ENCODE results near the gene TMPRSS11D. TPM values are rescaled to one million over a fixed set of nuclear protein-coding genes. Genes with fewer than 3 reads are reported as not detected.

TMPRSS11D gene
- total and polyA plus RNA-seq, 4 donors = not detected

DNA sequence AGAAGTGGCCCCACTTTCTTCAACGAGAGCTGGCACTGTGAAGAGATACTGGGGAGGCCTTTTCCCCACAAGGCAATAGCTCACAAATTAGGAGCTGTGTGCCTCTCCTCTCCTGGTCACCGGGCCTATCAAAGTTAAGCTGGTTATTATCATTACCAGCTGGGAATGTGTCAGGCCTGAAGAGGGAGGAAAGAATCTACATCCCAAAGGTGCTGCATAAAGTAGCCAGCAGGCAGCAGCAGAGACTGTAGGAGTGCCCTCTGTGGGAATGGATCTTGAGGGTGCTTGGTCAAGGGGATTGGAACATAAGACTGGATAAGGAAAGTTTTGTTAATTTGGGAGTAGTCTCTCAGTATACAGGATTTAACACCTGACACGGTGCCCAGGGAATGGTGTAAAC is 9.1 kb upstream of the TMPRSS11D start:
- Histone ChIP-seq H3K36me3 (ENCODE audit: control insufficient read depth, insufficient read depth, low read length) (no peaks in the 10 kb centered on the region), H3K27me3 (ENCODE audit: control insufficient read depth, insufficient read depth, low read length) (no peaks in the 10 kb centered on the region), H3K4me3 (ENCODE audit: low read depth, low read length) (no peak overlapping the region), H3K9me3 (ENCODE audit: control insufficient read depth, insufficient read depth, low read length) (no peaks in the 10 kb centered on the region), H3K4me1 (ENCODE audit: control insufficient read depth, insufficient read depth, low read length) (no peaks in the 10 kb centered on the region), H3K27ac (ENCODE audit: low read depth, low read length) (no peak overlapping the region)
- DNase-seq (ENCODE audit: low read depth in 4 of 6, low spot score in 6 of 6) = no peak
- 100% methylated on average over 1 of the region's 3 CpGs for WGBS (ENCODE audit: insufficient coverage)

- DNase-seq (ENCODE audit: low read depth in 4 of 6, low spot score in 6 of 6) = no peak
- no peaks in the 10 kb centered on the region for H3K4me1 ChIP-seq (ENCODE audit: control insufficient read depth, insufficient read depth, low read length)
- H3K36me3 ChIP-seq (ENCODE audit: control insufficient read depth, insufficient read depth, low read length) = no peaks in the 10 kb centered on the region
- H3K27ac ChIP-seq (ENCODE audit: low read depth, low read length) = no peak overlapping the region
- no peak overlapping the region for H3K4me3 ChIP-seq (ENCODE audit: low read depth, low read length)
- no peaks in the 10 kb centered on the region for H3K27me3 ChIP-seq (ENCODE audit: control insufficient read depth, insufficient read depth, low read length)
- WGBS (ENCODE audit: insufficient coverage) = 100% methylated on average over 2 of the region's 2 CpGs
- H3K9me3 ChIP-seq (ENCODE audit: control insufficient read depth, insufficient read depth, low read length) = no peaks in the 10 kb centered on the region
Measured at GRCh38 chr4:67892253-67892652, 8.5 kb upstream of the TMPRSS11D start.

GRCh38 chr4:67891645-67892044 is 7.8 kb upstream of the TMPRSS11D start:
- no peaks in the 10 kb centered on the region for H3K27me3 ChIP-seq (ENCODE audit: control insufficient read depth, insufficient read depth, low read length)
- H3K4me1 ChIP-seq (ENCODE audit: control insufficient read depth, insufficient read depth, low read length) = no peaks in the 10 kb centered on the region
- H3K4me3 ChIP-seq (ENCODE audit: low read depth, low read length) = no peak overlapping the region
- no peak for DNase-seq (ENCODE audit: low read depth in 4 of 6, low spot score in 6 of 6)
- no peaks in the 10 kb centered on the region for H3K9me3 ChIP-seq (ENCODE audit: control insufficient read depth, insufficient read depth, low read length)
- H3K27ac ChIP-seq (ENCODE audit: low read depth, low read length) = no peak overlapping the region
- no peaks in the 10 kb centered on the region for H3K36me3 ChIP-seq (ENCODE audit: control insufficient read depth, insufficient read depth, low read length)

GRCh38 chr4:67886281-67886680 is 2.5 kb upstream of the TMPRSS11D start:
- WGBS (ENCODE audit: insufficient coverage) = no CpG with 5 or more reads among the region's 4 CpGs
- no peaks in the 10 kb centered on the region for H3K36me3 ChIP-seq (ENCODE audit: control insufficient read depth, insufficient read depth, low read length)
- DNase-seq (ENCODE audit: low read depth in 4 of 6, low spot score in 6 of 6) = no peak
- H3K27ac ChIP-seq (ENCODE audit: low read depth, low read length) = no peak overlapping the region
- H3K4me3 ChIP-seq (ENCODE audit: low read depth, low read length) = no peak overlapping the region
- H3K27me3 ChIP-seq (ENCODE audit: control insufficient read depth, insufficient read depth, low read length) = no peaks in the 10 kb centered on the region
- no peaks in the 10 kb centered on the region for H3K9me3 ChIP-seq (ENCODE audit: control insufficient read depth, insufficient read depth, low read length)
- no peaks in the 10 kb centered on the region for H3K4me1 ChIP-seq (ENCODE audit: control insufficient read depth, insufficient read depth, low read length)

DNA sequence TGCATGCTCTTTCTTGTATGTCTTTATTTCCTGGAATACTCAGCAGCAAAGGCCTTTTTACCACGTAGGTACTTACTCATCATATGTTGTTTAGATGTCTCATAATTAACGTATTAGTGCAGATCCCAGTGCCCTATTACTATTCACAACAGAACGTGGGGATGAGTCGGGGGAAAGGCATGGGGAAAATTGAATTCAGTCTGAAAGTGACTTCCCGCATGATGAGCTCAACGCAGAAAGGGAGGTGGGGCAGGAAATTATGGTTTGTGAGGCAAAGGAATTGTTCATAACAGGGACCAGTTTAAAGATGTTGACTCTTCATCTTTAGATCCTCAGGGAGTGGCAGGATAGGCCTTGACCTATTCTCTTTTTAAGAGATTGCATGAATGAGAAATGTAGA is 2.0 kb upstream of the TMPRSS11D start:
- no peaks in the 10 kb centered on the region for H3K9me3 ChIP-seq (ENCODE audit: control insufficient read depth, insufficient read depth, low read length)
- H3K27me3 ChIP-seq (ENCODE audit: control insufficient read depth, insufficient read depth, low read length) = no peaks in the 10 kb centered on the region
- no peaks in the 10 kb centered on the region for H3K4me1 ChIP-seq (ENCODE audit: control insufficient read depth, insufficient read depth, low read length)
- WGBS (ENCODE audit: insufficient coverage) = 80% methylated on average over 2 of the region's 6 CpGs
- H3K4me3 ChIP-seq (ENCODE audit: low read depth, low read length) = no peak overlapping the region
- DNase-seq (ENCODE audit: low read depth in 4 of 6, low spot score in 6 of 6) = no peak
- H3K27ac ChIP-seq (ENCODE audit: low read depth, low read length) = no peak overlapping the region
- no peaks in the 10 kb centered on the region for H3K36me3 ChIP-seq (ENCODE audit: control insufficient read depth, insufficient read depth, low read length)

- no peaks in the 10 kb centered on the region for H3K27me3 ChIP-seq (ENCODE audit: control insufficient read depth, insufficient read depth, low read length)
- no peaks in the 10 kb centered on the region for H3K36me3 ChIP-seq (ENCODE audit: control insufficient read depth, insufficient read depth, low read length)
- H3K27ac ChIP-seq (ENCODE audit: low read depth, low read length) = no peak overlapping the region
- no peak for DNase-seq (ENCODE audit: low read depth in 4 of 6, low spot score in 6 of 6)
- H3K9me3 ChIP-seq (ENCODE audit: control insufficient read depth, insufficient read depth, low read length) = no peaks in the 10 kb centered on the region
- no peak overlapping the region for H3K4me3 ChIP-seq (ENCODE audit: low read depth, low read length)
- no peaks in the 10 kb centered on the region for H3K4me1 ChIP-seq (ENCODE audit: control insufficient read depth, insufficient read depth, low read length)
Measured at GRCh38 chr4:67884701-67885100, 899 bp upstream of the TMPRSS11D start.

DNA sequence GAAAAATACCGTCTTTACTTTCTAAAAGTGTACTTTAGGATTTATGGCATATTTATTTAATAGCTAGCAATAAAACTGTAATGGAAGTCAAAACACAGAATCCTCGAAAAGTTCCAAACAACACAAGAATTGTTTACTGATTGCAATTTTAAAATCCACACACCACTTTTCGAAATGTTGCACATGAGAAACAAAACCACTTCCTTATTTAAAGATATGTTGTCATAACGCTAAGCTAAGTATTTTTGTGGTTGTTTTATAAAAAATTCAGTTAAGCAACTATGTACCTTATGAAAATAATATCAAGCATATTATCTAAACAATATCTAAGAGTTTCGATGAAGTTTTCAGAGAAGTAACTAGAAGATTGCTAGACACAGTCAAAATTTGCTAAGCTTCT is 344 bp downstream of the TMPRSS11D start:
- H3K4me3 ChIP-seq (ENCODE audit: low read depth, low read length) = no peak overlapping the region
- H3K27me3 ChIP-seq (ENCODE audit: control insufficient read depth, insufficient read depth, low read length) = no peaks in the 10 kb centered on the region
- no peaks in the 10 kb centered on the region for H3K36me3 ChIP-seq (ENCODE audit: control insufficient read depth, insufficient read depth, low read length)
- DNase-seq (ENCODE audit: low read depth in 4 of 6, low spot score in 6 of 6) = no peak
- H3K27ac ChIP-seq (ENCODE audit: low read depth, low read length) = no peak overlapping the region
- H3K4me1 ChIP-seq (ENCODE audit: control insufficient read depth, insufficient read depth, low read length) = no peaks in the 10 kb centered on the region
- WGBS (ENCODE audit: insufficient coverage) = no CpG with 5 or more reads among the region's 5 CpGs
- H3K9me3 ChIP-seq (ENCODE audit: control insufficient read depth, insufficient read depth, low read length) = no peaks in the 10 kb centered on the region

GRCh38 chr4:67880866-67881610 is 2.8 kb downstream of the TMPRSS11D start:
- Histone ChIP-seq H3K27me3 (ENCODE audit: control insufficient read depth, insufficient read depth, low read length) (no peaks in the 10 kb centered on the region), H3K36me3 (ENCODE audit: control insufficient read depth, insufficient read depth, low read length) (no peaks in the 10 kb centered on the region), H3K9me3 (ENCODE audit: control insufficient read depth, insufficient read depth, low read length) (no peaks in the 10 kb centered on the region), H3K27ac (ENCODE audit: low read depth, low read length) (no peak overlapping the region), H3K4me3 (ENCODE audit: low read depth, low read length) (no peak overlapping the region), H3K4me1 (ENCODE audit: control insufficient read depth, insufficient read depth, low read length) (no peaks in the 10 kb centered on the region)
- DNase-seq (ENCODE audit: low read depth in 4 of 6, low spot score in 6 of 6) = peak in 2 of 6 donors; percentile 50 to 74
- no CpG with 5 or more reads among the region's 1 CpG for WGBS (ENCODE audit: insufficient coverage)

DNA sequence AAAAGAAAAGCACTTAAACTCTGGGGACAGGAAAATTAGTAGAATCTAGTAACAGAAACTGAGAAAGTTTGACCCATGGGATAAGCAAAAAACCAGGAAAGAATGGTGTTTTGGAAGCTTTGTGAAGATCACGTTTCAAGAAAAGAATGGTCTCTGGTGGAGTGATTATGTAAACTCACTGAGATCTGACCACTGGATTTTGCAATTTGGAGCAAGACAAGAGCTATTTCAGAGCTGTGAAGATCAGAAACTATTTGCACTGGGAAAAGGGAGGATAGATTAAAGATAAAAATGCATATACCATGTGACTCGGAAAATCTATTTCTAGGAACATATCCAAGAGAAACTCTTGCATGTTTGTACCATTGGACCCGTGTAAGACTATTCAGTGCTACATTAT is 4.3 kb downstream of the TMPRSS11D start:
- WGBS (ENCODE audit: insufficient coverage) = 100% methylated on average over 1 of the region's 3 CpGs
- no peaks in the 10 kb centered on the region for H3K36me3 ChIP-seq (ENCODE audit: control insufficient read depth, insufficient read depth, low read length)
- no peaks in the 10 kb centered on the region for H3K9me3 ChIP-seq (ENCODE audit: control insufficient read depth, insufficient read depth, low read length)
- no peak for DNase-seq (ENCODE audit: low read depth in 4 of 6, low spot score in 6 of 6)
- no peaks in the 10 kb centered on the region for H3K4me1 ChIP-seq (ENCODE audit: control insufficient read depth, insufficient read depth, low read length)
- H3K27ac ChIP-seq (ENCODE audit: low read depth, low read length) = no peak overlapping the region
- H3K27me3 ChIP-seq (ENCODE audit: control insufficient read depth, insufficient read depth, low read length) = no peaks in the 10 kb centered on the region
- no peak overlapping the region for H3K4me3 ChIP-seq (ENCODE audit: low read depth, low read length)

DNA sequence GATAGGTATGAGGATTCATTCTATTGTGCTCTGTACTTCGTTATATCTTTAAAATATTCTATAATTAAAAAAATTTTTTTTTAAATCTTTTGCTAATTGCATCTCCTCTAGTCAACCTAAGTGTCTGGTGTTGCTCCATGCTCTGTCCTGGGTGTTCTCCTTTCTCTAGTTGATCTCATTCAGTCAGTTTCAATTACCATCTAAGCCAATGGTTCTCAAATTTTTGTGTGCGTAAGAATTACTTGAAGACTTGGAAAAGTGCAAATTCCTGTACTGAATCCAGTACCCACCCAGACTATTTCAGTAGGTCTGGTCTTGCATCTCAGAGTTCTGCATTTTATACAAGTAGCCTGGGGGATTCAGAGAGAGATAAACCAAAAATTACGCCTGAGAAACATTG is 6.7 kb downstream of the TMPRSS11D start:
- no peak overlapping the region for H3K4me3 ChIP-seq (ENCODE audit: low read depth, low read length)
- H3K27ac ChIP-seq (ENCODE audit: low read depth, low read length) = no peak overlapping the region
- no peaks in the 10 kb centered on the region for H3K9me3 ChIP-seq (ENCODE audit: control insufficient read depth, insufficient read depth, low read length)
- H3K4me1 ChIP-seq (ENCODE audit: control insufficient read depth, insufficient read depth, low read length) = no peaks in the 10 kb centered on the region
- WGBS (ENCODE audit: insufficient coverage) = 100% methylated on average over 1 of the region's 3 CpGs
- no peaks in the 10 kb centered on the region for H3K36me3 ChIP-seq (ENCODE audit: control insufficient read depth, insufficient read depth, low read length)
- no peaks in the 10 kb centered on the region for H3K27me3 ChIP-seq (ENCODE audit: control insufficient read depth, insufficient read depth, low read length)
- DNase-seq (ENCODE audit: low read depth in 4 of 6, low spot score in 6 of 6) = no peak

All from spinal cord (tissue), 10 donors.